HL-60/S4 treated with retinoic acid at 250 ng/mL for 4 days and 3 days (cell line): ENCODE measurements around the gene ABLIM3.

Experiments used
- in situ Hi-C: fragments of 300-500 bp; cut with MboI; formaldehyde crosslinking; loops from 2 replicates; pipeline ENCODE4 v1.7.0; 2022; ENCODE audit warnings: low sequenced_read_pairs

ABLIM3 gene

GRCh38 chr5:149141224-149141956, at the start of gene ABLIM3:
ABLIM3 (plus strand) TSS chr5:149141493; CDS start chr5:149142096, 603 bp downstream.
- in situ Hi-C loops: loop anchor here (25.0 kb wide), 1 partner anchor 421 kb away; the partner anchor contains the start of gene CSNK1A1

DNA sequence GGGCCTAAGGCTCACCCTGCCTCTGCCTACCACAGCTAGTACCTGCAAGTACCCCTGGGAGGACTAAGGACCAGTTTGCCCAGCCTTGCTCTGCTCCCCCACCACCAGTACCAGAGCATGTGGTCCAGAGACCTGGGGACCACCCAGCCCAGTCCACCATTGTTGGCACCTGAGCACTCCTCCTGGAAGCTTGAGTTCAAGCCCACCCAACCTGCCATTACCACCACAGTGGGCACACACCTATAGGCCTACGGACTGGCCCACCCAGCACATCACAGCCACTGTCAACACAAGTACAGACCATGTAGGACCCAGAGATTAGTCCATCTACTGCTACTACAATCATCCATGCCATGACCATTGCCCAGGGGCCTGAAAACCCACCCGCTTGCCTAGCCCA, 47.7 kb upstream of the ABLIM3 start:
- in situ Hi-C loops: no loop called here

GRCh38 chr5:149094996-149095395, 46.3 kb upstream of the ABLIM3 start:
- in situ Hi-C loops: no loop called here

DNA sequence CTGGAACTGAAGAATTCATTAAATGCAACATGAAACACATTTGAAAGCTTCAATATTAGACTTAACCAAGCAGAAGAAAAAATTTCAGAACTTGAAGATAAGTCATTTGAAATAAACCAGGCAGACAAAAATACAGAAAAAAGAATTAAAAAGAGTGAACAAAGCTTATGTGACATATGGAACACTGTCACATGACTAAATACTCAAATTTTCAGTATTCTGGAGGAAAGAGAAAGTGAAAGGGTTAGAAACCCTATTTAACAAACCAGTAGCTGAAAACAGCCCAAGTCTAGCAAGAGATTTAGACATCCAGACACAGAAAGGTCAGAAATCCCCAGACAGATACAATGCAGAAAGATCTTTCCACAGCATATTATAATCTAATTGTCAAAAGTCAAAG, 41.4 kb upstream of the ABLIM3 start:
- in situ Hi-C loops: no loop called here

DNA sequence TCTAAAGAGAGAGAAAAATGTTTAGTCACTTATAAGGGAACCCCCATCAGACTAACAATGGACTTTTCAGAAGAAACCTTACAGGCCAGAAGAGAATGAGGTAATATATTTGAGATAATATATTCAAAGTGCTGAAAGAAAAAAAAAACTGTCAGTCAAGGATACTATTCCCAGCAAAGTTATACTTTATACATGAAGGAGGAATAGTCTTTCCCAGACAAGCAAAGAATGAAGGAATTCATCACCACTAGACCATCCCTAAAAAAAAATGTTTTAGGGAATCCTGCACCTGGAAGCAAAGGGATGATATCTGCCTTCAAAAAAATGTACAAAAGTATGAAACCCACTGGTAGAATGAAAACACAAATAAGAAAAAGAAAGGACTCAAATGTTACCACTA, 41.0 kb upstream of the ABLIM3 start:
- in situ Hi-C loops: no loop called here

DNA sequence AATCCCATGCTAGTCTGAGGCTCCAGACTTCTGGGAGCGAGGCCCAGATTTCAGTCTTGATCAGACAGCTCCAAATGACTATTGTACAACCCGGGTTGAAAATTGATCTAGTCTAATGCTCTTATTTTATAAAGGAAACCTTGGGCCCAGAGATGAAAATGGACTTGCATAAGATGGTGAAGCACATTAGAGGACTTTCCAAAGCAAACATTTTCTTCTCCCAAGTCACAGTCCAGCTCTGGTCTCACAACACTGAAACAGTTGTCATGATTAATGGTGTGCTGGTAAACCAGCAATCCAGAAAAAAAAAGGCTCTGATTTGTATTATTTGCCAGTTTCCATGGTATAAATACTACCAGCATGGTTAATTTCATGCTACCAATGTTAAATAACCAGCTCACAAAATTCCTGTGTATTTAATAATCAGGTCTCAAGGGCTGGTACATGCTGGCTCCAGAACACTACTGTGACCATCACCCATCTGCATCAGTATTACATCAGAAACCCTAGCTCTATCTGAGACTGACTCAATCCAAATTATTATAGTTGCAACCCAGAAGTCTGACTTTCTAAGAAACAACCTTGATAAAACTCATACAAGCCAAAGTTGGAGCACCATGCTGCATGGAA, 32.5 kb upstream of the ABLIM3 start:
- in situ Hi-C loops: no loop called here

DNA sequence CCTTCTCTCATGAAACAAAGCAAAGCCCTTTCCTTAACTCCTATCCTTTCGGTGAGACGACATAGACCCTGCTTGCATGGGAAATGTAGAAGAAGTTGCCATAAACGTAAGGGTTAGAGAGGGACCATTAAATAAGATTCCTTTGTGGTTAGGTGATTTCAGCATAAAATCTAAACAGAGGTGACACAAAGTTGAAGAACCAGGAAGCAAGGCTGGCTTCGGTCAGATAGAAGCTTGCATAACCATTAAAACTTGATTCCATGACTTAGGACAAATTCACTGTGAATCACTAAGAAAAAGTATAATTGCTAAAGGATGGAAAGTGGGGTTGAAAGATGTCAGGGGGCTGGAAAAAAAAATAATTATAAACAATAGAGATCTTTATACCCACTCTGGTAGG, 30.9 kb upstream of the ABLIM3 start:
- in situ Hi-C loops: no loop called here

GRCh38 chr5:149113669-149114068, 27.6 kb upstream of the ABLIM3 start:
- in situ Hi-C loops: no loop called here

DNA sequence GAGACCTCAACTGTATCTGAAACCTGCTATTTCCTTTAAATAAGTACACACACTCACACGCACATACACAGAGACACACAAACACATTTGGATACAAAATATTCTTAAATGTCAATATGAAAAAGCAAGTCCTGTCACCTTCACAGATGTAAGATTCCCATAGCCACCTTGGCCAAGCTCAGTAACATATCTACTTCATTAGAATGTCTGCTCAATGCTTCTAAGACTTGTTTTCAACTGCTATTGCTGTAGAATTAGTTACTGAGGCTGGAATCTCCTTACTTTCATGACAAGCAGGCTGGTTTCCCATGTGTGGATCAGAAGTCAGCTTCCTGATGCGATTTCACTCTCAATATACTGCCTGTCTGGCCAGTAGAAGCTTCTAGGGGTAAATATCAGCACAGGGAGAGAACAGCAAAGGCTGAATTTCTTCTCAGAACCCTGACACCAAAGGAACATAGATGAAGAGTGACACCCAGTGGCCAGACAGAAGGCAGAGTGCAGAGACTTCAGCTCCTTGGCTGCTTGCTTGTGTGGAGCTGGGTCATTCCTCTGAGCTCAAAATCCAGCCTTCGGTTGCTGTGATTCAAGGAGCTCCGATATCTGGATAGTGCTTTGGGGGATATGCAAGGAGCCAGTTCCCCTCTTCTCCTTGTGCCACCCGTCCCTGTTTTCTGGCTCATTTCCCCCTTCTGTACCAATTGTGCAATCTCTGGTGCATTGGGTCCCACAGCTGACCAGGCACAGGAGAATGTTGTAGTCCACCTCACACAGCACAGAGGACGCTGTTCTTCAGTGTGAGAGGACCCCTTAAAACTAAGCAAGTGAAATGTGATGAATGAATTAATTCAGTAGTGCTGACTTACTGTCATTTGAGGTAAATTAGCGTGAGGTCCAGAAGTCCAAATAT, 26.6 kb upstream of the ABLIM3 start:
- in situ Hi-C loops: no loop called here

- in situ Hi-C loops: no loop called here
Measured at GRCh38 chr5:149117970-149118369, 23.3 kb upstream of the ABLIM3 start.

GRCh38 chr5:149118463-149118862, 22.8 kb upstream of the ABLIM3 start:
- in situ Hi-C loops: no loop called here

DNA sequence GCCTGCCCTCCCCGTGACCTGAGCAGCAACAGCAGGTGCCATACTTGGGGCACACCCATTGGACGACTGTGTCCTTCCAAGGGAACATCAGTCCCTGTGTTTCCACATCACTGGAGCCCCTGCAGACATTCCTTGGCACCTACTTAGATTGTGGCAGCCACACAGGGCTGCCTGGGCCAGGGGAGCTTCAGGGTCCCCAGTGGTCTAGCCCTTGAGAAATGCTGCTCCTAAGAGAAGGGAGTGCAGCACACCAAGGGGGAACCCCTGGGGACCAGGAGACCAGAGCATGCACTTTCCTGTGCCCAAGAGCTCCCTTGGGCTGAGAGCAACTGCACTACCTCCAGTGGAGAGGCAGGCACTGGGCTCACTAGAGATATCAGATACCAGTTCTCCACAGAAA, 20.1 kb upstream of the ABLIM3 start:
- in situ Hi-C loops: no loop called here

- in situ Hi-C loops: no loop called here
Measured at GRCh38 chr5:149123211-149123610, 18.1 kb upstream of the ABLIM3 start.

GRCh38 chr5:149125386-149125891, 15.9 kb upstream of the ABLIM3 start:
- in situ Hi-C loops: loop anchor here (25.0 kb wide), 1 partner anchor 437 kb away; the partner anchor contains the start of gene CSNK1A1

DNA sequence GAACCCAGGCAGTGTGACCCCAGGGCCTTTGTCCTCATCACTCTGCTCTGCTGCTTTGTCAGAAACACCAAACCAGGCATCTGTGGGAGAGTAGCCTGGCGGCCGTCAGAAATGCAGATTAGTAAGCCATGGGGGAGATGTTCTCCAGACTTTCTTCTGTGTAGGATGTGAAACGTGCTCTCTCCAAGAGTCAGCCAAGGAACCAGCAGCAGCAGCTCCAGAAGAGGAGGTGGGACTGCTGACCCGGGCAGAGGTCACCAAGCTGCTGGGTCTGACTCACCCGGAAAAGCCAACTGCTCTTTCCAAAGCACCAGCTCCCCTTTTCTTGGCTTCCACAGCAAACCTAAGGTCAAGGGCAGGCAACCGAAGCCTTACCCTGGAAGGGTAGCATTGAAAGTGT, 14.4 kb upstream of the ABLIM3 start:
- in situ Hi-C loops: loop anchor here (25.0 kb wide), 1 partner anchor 435 kb away; the partner anchor contains the start of gene CSNK1A1

DNA sequence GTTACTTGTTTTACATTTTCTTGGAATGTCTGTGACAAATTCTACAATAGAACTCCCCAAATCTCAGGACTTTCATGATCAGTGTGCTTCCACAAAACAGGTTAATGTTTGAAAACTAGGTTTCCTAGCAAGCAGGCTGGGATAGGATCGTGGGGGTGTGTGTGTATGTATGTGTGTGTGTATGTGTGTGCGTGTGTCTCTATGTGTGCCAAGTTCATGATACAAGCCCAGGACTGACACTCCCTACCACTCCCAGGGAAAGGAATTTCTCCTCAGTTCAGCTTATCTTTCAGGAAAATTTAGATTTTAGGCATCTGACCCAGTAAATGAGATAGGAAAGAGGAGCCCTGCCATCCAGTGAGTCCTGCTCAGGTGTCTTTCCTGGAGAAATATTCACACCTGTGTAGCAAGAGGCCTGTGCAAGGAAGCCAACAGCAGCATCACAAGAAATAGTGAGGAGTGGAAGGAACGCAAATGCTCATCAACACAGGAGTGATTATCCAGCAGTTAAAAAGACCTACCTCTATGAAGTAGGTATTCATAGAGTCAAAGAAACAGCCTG, 13.8 kb upstream of the ABLIM3 start:
- in situ Hi-C loops: loop anchor here (25.0 kb wide), 1 partner anchor 435 kb away; the partner anchor contains the start of gene CSNK1A1

- in situ Hi-C loops: loop anchor here (25.0 kb wide), 1 partner anchor 434 kb away; the partner anchor contains the start of gene CSNK1A1
Measured at GRCh38 chr5:149128023-149128875, 13.0 kb upstream of the ABLIM3 start.

DNA sequence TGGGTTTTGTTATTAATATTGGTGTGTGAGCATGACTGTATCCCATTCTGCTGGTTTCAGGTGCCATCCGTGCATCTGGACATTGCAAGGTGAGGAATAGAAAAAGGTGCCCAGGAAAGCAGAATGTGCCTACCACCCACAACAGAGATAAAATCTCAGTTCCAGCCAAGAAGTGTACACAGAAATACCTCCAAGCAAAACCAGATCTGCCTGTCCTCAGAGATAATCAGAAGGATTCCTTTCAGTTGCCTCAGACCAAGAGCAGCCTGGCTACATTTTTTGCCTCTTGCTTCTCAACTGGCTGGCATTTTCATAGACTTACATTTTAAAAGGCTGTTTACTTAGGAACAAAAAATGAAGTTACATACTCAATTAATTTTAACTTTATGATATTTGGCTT, 12.1 kb upstream of the ABLIM3 start:
- in situ Hi-C loops: loop anchor here (25.0 kb wide), 1 partner anchor 433 kb away; the partner anchor contains the start of gene CSNK1A1

- in situ Hi-C loops: loop anchor here (25.0 kb wide), 1 partner anchor 432 kb away; the partner anchor contains the start of gene CSNK1A1
Measured at GRCh38 chr5:149130121-149130914, 11.0 kb upstream of the ABLIM3 start.
